ENCODE data around the gene PRPF6.
"Not testable (repeated sequence)": the region's sequence is repeated elsewhere in the genome, so short reads cannot be mapped to it uniquely, and the experiment has no call there.

Gene PRPF6

DNA sequence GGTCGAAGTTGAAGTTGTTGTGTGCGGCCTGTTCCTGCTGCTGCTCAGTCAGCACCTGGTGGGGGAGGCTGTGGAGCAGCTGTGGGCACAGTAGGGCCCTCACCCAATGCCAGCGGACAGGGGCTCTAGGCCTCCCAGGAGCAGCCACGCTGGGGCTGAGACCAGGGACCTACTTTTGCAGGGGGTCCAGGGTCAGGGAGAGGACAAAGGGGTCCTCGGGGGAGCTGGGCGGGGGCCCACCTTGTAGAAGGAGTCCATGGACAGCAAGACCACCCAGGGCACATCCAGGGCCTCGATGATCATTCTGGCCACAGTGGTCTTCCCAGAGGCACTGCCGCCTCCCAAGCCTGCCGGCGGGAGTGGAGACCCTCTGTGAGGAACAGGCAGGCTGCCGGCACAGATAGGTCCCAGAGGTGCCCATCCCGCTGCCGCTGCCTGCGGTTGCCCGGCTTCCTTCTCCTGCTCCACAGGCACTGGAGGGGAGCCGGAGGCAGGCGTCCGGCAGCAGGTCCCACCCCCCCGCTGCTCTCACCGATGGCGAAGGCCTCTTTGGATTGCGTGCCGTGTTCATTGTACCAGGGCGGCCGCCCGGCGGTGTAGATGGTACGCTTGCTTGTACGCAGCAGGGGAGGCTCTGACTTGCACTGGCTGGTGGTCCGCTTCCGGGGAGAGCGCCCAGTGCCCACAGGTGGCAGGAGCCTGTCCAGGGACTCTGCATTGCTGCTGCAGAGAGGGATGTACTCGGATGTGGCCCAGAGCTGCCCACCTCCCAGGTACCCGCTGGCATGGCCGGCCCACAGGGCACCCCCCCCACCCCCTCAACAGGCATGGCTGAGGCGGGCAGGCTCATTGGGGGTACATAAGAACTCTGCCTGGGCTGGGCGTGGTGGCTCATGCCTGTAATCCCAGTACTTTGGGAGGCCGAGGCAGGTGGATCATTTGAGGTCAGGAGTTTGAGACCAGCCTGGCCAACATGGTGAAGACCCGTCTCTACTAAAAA, 34.7 kb upstream of the PRPF6 start:
- DNase-seq = no peak

DNA sequence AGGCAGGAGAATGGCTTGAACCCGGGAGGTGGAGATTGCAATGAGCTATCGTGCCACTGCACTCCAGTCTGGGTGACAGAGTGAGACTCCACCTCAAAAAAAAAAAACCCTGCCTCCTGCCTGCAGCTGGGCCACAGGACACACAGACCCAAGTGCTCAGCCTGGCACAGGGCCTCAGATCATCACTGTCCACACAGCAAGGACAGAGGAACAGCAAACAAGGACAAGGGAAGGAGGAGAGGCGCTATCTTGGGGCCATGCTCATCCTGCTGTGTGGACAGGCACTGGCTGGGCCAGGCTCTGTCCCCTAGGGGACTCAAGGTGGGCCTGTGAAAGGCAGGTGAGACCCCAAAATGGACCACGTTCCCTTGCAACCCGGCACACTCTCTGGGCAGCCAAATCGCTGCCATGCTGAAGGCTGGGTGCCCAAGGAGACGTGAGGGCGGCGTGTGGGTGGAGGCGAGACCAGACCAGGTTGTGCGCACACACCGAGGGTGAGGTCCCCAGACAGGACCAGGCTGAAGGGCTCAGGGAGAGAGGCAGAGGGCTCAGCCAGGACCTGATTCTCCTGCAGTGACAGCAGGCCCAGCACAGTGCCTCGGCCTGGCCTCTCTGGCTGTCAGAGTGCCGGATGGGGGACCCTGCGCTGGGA, 33.8 kb upstream of the PRPF6 start:
- no peak for DNase-seq

DNA sequence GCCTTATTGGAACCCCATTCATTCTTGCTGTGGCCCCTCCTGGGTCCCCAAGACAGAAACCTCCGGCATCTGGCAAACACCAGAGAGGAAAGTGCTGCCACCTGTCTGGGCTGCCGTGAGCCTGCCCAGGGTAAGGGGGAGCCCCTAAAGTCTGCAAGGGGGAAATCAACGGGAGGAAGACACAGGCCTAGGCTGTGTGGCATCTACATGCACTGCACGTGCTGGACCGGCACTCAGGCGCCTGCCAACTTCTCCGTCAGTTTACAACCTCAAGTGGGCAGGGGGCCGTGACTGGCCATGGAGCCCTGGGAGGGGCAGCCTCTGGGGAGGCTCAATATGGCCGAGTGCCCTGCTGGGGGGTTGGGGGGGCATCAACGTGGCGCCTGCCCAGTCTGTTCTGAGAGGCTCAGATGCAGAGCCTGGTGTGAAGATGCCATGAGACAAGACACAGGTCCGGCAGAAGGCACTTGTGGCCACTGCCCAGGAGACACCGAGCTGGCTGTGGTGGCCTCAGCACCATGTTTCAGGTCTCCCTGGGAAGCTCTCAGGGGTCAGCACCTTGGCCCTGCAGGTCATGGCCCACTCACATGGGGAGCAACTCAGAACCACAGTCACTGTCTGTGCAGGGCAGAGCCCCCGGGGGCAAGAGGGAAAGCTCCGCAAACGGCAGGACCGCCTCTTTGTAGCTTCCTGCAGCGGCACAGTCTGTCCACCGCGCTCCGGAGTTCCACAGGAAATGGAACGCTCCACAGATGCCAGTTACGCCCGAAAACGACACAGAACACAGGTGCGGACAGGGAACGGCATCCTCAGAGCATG, 33.1 kb upstream of the PRPF6 start:
- no peak for DNase-seq

DNA sequence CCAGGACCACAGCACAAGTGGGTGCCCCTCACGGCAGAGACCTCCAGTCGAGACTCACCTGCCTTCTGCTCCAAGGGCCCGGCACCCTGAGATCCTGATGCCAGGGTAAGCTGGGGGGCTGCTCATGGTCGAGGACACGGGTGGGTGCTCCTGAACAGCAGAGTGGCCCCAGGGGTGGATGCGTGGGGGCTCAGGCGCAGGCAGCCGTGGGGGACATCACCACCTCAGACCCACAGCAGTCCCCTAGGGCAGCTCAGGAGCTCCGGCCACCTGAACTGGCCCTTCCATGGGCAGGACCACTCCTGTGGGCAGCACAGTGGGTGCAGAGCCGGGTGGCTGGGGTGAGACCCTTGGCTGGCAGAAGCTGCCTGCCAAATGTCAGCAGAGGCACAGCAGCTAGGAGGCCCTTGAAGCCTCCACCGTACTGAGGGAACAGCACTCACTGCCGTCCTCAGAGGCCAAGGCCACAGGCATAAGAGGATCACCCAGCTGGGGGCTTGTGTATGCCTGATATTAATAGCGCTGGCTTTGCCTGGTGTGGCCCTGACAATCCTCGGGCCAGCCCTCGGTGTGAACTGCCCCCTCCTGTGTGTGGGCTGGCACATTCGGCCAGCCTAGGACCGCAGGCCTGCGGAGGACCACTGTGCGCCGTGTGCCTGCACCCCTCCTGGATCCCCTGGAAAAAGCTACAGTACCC, 30.1 kb upstream of the PRPF6 start:
- no peak for DNase-seq

DNA sequence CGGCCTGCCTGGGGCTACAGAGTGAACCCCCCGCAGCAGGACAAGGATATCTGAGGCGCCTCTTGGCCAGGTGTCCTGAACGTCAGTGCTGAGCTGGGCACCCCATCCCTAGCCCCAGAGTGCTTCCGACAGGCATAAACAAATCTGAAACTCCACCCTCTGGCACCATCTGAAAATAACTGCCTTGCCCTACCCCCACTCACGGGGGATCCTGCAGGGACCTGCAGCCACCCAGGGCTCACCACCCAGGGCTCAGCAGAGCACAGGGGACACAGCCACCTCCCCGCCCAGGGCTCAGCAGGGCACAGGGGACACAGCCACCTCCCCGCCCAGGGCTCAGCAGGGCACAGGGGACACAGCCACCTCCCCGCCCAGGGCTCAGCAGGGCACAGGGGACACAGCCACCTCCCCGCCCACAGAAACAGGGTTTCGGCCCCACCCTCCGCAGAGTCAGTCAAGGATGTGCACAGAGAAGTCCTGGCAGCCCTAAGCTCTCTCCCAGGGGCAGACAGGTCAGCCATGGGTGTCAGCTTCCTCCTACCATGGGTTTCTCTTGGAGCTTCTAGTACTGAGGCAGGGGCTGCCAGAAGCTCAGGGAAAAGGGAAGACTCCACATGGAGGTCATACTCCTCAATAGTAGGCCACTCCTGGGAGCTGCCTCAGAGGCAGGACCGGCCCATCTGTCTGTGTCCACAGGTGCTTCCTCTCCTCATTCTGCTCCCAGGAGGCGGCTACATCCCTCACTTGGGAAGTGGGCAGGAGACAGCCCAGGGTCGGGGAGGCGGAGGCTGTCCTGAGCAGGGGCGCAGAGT, 29.3 kb upstream of the PRPF6 start:
- no peak for DNase-seq

GRCh38 chr20:63952210-63952535, 28.8 kb upstream of the PRPF6 start:
- DNase-seq = no peak

- no peak for DNase-seq
Measured at GRCh38 chr20:63952769-63953168, 28.2 kb upstream of the PRPF6 start.

DNA sequence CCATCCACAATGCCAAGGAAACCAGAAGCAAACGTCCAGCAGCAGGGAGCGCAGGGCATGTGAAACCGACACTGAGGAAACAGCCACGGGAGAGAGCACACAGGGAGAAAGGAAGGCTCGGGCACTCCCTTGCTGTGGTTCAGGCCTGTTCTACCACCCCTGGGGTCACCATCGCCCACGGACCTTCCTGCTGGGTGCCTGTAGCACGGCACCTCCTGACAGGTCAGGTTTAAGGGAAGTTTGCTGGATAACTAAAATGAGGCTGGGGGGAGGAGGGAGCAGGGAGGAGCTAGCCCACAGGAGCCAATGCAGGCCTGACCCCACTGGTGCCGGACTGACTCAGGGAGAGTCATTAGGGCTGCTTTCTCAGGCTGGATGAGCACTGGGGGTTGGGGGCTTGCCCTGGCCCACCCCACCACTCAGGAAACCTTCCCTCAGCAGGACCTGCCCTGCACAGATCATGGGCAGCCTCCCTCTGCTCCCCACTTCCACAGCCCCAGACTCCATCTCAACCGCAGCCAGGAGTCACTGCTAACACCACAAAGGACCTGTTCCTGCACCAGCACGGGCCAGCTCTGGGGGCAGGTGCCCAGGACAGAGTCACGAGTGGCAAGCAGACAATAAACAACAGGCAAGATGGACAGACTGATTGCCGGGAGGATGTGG, 27.0 kb upstream of the PRPF6 start:
- DNase-seq = no peak

DNA sequence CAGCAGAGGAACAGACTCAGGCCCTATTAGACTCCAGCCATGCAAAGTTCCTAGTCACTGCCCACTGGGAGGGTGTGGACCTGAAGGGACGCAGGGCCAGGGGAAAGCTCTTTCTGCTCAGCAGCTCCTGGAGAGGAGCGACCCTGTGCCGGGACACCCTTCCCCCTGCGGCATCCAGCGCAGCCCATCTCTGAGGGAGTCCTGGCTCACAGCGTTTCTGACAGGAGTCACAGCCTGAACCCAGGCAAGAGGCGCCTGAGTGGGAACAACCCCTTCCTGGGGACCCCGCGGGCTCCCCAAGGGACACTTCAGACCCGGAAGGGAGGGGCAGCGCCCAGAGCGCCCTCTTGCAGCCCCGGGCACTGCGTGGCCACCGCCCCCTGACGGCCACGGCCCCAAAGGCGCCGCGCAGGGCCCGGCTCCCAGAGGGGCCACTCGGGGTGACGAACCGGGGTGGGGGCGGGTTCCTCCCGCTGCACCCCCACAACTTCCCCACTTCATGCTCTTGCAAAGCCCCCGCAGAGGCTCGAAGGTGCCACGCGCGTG, 25.6 kb upstream of the PRPF6 start:
- DNase-seq = peak; percentile 49

GRCh38 chr20:63955827-63956663, 24.9 kb upstream of the PRPF6 start, which contains the start of gene UCKL1:
Gene UCKL1 (minus strand): TSS chr20:63956416. CDS start chr20:63956372, 44 bp downstream.
- DNase-seq = peak; percentile 88

- no peak for DNase-seq
Measured at GRCh38 chr20:63956664-63957003, 24.3 kb upstream of the PRPF6 start.

DNA sequence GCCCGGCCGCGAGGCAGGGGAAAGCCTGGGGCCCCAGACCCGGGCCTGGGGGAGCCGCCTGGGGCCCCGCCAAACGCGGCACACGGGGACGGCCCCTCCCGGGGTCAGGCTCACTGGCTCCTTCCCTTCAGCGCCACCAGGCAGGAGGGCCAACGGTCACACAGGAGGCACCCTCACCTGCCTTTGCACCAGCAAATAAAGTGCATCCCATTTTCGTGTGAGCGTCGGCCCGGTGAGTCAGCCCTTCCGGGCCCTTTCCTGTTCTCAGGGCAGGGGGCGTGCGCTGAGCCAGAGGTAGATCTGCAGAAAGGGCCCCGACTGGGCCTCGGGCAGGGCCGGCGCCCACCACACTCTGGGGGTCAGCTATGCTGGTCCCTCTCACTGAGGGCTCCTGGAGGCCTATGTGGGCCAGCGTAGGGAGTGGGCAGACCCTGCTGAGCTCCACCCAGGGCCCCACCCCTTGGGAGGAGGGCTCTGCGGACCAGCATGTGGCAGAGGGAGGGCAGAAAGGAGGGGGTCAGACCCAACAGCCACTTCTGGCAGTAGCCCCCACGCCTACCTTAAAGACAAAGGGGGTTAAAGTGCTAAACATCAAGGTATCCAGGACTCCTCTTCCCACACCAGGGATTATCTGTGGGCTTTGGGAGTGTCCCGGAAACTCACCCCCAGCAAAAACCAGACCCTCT, 23.8 kb upstream of the PRPF6 start:
- peak; percentile 79 for DNase-seq

DNA sequence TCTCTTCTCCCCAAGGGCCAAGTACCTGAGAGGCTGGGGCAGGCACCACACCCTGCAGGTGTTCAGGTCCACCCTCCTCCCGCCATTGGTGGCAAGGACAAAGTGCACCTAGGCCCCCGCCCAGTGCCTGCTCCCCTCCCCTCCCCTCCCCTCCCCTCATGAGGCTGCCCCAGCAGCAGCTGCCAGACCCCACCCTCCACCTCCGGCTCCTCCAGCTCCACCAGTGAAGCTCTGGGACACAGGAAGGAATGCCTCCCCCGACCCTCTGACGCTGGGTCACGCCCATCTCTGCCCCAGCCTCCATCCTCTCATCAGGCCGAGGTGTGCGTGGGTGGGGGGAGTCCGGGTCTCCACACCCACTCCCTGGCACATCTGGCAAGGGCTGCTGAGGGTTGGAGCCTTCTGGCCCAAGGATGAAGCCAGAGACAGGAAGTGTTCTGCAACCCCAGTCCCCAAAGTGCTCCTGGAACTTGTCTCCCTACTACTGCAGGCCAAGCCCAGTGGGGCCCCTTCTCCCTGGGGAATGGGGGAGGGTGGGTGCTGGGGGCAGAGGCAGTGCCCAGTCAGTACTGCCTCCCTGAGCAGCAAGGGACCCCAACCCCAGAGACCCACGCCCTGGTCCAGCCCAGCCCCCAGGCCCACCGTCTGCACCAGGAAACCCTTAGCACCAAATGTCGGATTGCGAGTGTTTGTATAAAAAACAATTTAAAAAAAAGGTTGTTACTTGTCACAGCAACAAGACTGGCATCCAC, 23.1 kb upstream of the PRPF6 start:
- peak; percentile 61 for DNase-seq

DNA sequence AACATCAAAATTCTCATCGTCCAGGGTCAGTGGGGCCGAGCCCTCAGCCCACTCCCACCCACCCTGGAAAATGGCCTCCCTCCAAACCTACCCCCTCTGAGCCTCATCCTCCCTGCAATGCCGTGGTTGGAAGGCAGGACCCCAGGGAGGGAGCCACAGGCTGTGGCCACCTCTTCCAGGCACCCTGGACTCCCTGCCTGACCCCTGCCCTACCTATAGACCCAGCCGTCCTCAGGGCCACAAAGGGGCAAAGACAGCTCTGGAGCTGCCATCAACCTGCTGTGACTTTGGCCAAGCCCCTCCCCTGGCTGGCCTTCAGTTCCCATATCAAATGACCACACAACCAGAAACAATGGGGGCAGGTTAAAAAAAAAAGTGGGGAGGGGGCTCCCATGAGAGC, 22.5 kb upstream of the PRPF6 start:
- DNase-seq = no peak

DNA sequence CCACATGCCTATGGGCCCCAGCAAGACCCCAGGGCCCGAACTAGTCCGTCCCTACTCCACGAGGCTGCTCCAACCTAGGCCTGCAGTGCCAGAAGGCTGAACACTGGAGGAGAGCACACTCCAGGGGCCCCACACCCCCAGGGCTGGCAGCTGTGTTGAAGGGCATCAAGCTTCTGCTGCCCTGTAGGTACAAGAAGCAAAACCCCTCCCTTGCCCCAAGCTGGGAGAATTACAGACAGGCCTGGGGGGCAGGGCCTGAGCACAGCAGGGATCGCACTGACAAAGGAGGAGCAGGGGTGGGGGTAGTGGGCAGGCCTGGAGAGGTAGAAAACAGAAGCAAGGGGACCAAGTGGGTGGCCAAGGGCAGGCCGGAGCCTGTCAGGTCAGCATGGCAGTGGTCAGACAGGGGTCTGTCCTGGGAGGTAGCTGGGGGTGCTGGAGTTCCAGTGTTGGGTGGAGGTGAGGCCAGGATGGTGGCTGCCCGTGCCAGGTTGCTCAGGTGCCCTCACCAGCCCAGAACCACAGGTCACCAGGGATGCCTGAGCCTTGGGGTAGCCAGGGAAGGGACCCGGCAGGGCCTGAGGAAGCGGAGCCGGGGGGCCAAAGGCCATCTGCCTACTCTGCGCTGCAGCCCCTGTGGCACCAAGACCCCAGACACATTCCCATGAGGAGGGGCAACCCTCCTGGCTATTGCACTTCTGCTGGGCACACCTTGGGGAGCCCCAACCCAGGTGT, 21.8 kb upstream of the PRPF6 start:
- no peak for DNase-seq

GRCh38 chr20:63959699-63960075, 21.2 kb upstream of the PRPF6 start:
- DNase-seq = no peak

DNA sequence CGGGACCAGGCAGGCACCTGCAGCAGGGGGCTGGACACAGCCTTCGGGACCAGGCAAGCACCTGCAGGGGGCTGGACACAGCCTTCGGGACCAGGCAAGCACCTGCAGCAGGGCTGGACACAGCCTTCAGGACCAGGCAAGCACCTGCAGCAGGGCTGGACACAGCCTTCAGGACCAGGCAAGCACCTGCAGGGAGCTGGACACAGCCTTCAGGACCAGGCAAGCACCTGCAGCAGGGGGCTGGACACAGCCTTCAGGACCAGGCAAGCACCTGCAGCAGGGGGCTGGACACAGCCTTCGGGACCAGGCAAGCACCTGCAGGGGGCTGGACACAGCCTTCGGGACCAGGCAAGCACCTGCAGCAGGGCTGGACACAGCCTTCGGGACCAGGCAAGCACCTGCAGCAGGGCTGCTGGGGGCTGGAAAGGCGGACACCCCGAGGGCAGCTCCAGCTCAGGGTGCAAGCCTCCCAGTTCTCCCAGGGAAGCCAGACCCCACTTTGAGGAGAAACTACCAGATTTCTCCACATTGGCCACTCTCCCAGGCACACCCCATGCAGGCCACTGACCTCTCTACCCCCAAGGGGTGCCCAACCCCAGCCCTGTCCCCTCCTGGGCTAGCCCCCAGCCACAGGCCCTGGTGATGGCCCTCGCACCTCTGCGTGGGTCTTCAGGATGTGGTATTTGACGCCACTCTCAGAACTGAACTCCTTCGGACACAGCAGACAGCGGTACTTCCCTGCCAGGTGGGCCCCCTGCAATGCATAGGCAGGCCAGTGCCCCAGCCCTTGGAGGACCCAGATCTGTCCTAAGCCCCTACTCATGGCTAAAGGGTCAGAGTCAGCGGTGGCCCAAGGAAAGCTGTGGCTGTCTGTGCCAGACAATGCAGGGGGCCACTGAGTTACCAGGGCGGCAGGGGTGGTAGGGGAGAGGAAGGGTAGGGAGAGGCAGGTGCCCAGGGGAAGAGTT, 20.0 kb upstream of the PRPF6 start:
- DNase-seq = not testable (repeated sequence)
